Measurements from ENCODE around the gene NDUFS6.

Gene NDUFS6

DNA sequence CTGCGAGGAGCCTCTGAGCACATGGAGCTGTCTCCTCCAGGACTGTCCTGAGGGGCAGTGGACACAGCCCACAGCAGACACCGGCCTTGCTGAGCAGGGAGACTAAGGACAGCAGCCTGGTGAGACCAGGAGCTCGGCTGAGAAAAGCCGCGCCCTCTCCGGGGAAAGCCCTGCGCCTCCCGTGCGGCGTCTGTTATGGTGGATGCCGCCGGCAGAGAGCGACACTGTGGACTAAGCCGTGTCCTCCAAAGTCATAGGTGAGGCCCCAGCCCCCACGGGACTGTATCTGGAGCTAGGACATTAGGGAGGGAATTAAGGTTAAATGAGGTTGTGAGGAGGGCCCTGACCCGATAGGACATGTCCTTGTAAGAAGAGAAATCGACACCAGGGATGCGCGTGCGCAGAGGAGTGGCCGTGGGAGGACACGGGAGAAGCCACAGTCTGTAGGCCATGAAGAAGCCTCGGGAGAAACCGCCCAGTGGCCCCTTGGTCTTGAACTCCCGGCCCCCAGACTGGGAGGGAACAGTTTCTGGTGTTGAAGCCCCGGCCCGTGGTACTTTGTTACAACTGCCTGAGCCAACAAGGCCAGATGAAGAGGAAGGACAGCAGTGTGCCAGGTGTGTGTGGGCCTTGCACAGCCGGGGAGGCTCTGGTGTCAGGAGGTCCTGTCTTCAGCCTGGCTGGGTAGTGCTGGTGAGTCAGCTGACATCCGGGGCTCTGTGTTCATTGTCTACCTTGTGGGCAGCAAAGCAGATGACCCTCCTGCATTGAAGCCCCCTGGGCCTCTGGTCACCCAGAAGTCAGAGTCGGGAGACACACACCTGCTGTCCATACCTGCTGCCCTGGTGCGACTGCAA lies 23.7 kb upstream of the NDUFS6 start:
- TF ChIP-seq TEAD4 (IDR thresholded peaks at IDR 0.05) (no peak), YY1 (IDR thresholded peaks at IDR 0.05; ENCODE audit: low read depth) (no peak), TCF12 (IDR thresholded peaks at IDR 0.05; ENCODE audit: low read depth) (no peak), EGR1 (IDR thresholded peaks at IDR 0.05) (no peak), CREB1 (IDR thresholded peaks at IDR 0.05; ENCODE audit: low read depth) (no peak), TAF1 (IDR thresholded peaks at IDR 0.05; ENCODE audit: low read depth) (no peak), ZBTB7A (IDR thresholded peaks at IDR 0.05; ENCODE audit: low read depth) (no peak), FOXM1 (IDR thresholded peaks at IDR 0.05; ENCODE audit: borderline replicate concordance, low read depth) (no peak), NFIC (IDR thresholded peaks at IDR 0.05) (no peak), RAD21 (IDR thresholded peaks at IDR 0.05; ENCODE audit: low read depth) (no peak), CEBPB (IDR thresholded peaks at IDR 0.05) (no peak), EP300 (IDR thresholded peaks at IDR 0.05; ENCODE audit: borderline replicate concordance) (no peak)
- TF ChIP-seq, protein P1, sequence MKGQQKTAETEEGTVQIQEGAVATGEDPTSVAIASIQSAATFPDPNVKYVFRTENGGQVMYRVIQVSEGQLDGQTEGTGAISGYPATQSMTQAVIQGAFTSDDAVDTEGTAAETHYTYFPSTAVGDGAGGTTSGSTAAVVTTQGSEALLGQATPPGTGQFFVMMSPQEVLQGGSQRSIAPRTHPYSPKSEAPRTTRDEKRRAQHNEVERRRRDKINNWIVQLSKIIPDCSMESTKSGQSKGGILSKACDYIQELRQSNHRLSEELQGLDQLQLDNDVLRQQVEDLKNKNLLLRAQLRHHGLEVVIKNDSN (IDR thresholded peaks at IDR 0.05), result no peak
- TF ChIP-seq, protein P2, sequence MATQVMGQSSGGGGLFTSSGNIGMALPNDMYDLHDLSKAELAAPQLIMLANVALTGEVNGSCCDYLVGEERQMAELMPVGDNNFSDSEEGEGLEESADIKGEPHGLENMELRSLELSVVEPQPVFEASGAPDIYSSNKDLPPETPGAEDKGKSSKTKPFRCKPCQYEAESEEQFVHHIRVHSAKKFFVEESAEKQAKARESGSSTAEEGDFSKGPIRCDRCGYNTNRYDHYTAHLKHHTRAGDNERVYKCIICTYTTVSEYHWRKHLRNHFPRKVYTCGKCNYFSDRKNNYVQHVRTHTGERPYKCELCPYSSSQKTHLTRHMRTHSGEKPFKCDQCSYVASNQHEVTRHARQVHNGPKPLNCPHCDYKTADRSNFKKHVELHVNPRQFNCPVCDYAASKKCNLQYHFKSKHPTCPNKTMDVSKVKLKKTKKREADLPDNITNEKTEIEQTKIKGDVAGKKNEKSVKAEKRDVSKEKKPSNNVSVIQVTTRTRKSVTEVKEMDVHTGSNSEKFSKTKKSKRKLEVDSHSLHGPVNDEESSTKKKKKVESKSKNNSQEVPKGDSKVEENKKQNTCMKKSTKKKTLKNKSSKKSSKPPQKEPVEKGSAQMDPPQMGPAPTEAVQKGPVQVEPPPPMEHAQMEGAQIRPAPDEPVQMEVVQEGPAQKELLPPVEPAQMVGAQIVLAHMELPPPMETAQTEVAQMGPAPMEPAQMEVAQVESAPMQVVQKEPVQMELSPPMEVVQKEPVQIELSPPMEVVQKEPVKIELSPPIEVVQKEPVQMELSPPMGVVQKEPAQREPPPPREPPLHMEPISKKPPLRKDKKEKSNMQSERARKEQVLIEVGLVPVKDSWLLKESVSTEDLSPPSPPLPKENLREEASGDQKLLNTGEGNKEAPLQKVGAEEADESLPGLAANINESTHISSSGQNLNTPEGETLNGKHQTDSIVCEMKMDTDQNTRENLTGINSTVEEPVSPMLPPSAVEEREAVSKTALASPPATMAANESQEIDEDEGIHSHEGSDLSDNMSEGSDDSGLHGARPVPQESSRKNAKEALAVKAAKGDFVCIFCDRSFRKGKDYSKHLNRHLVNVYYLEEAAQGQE (IDR thresholded peaks at IDR 0.05; ENCODE audit: low read depth), result no peak
- TF ChIP-seq, protein P3, sequence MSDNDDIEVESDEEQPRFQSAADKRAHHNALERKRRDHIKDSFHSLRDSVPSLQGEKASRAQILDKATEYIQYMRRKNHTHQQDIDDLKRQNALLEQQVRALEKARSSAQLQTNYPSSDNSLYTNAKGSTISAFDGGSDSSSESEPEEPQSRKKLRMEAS (IDR thresholded peaks at IDR 0.05), result no peak

DNA sequence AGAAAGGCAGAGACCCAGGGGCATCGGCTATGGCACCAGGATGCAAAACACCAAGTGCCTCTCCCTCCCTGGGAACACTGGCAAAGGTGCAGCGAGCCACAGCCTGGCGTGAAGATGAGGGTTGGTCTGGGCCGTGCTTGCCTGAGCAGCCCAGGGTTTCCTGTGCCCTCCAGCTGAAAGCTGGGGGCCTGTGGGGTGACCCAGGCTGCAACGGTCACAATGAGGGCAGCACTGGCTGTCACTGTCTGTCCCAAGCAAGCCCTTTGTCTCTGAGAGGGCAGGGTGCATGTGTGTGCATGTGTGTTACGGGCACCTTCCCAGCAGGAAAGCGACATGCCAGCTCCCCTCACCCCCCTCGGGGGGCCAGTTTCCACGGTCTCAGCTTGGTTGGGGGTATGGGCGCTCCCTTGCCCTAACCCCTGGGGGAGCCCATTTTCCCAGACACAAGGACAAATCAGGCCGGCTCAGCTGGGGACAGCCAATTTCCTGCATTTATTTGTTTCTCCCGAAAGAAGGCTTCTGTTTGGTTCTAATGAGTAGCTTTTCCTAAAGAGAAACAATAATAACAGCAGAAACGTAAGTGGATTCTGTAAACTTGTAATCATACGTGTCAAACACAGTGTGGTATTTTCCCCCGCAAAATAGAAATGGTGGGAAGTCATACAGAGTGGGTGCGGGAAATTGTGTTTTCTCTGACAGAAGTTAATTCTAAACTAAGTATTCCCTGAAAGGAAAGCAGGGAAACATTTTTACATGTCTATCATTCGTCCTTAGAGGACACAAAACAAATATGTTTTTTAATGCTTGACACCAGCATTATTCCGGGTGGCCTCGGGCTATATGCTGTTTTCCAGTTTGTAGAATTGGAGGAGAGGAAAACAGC lies 22.8 kb upstream of the NDUFS6 start:
- TF ChIP-seq ZBTB7A (IDR thresholded peaks at IDR 0.05; ENCODE audit: low read depth), result no peak
- no peak for TF ChIP-seq CREB1 (IDR thresholded peaks at IDR 0.05; ENCODE audit: low read depth)
- no peak for TF ChIP-seq FOXM1 (IDR thresholded peaks at IDR 0.05; ENCODE audit: borderline replicate concordance, low read depth)
- TF ChIP-seq, protein P3 (IDR thresholded peaks at IDR 0.05), result no peak
- no peak for TF ChIP-seq YY1 (IDR thresholded peaks at IDR 0.05; ENCODE audit: low read depth)

DNA sequence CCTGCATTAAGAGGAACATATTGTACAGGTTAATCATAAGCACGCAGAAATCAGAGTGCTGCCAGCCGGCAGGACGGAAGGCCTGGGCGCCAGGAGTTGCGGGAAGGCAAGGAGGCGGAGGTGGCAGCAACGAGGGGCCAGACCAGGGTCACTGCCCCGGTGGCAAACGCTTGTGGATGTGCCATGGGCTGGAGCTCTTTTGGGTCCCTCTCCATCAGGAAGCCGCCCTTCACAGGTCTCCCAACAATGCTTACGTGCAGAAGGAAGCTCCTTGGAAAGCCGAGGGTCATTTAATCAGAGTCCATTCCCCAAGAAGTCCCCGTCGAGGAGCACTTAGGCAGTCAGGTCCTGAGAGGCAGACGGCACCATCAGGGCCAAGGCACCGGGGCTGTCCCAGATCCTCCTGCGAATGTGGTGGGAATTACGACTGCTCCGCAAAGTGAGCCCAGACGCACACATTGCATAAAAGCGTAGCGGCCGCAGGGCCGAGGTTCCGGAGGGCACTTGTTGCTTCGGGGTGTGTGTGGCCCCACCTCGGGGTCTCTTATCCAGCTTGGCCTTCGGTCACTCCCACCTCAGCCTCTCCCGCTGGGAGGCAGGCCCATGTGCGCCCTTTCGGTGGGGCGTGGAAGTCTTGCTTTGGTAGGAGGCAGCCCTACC lies 22.1 kb upstream of the NDUFS6 start:
- TF ChIP-seq TAF1 (IDR thresholded peaks at IDR 0.05; ENCODE audit: low read depth), result no peak
- no peak for TF ChIP-seq YY1 (IDR thresholded peaks at IDR 0.05; ENCODE audit: low read depth)
- no peak for TF ChIP-seq TCF12 (IDR thresholded peaks at IDR 0.05; ENCODE audit: low read depth)
- TF ChIP-seq, protein P1 (IDR thresholded peaks at IDR 0.05), result no peak
- TF ChIP-seq, protein P2 (IDR thresholded peaks at IDR 0.05; ENCODE audit: low read depth), result no peak
- no peak for TF ChIP-seq NFIC (IDR thresholded peaks at IDR 0.05)
- TF ChIP-seq ZBTB7A (IDR thresholded peaks at IDR 0.05; ENCODE audit: low read depth), result no peak
- TF ChIP-seq FOXM1 (IDR thresholded peaks at IDR 0.05; ENCODE audit: borderline replicate concordance, low read depth), result no peak
- TF ChIP-seq, protein P3 (IDR thresholded peaks at IDR 0.05), result no peak

DNA sequence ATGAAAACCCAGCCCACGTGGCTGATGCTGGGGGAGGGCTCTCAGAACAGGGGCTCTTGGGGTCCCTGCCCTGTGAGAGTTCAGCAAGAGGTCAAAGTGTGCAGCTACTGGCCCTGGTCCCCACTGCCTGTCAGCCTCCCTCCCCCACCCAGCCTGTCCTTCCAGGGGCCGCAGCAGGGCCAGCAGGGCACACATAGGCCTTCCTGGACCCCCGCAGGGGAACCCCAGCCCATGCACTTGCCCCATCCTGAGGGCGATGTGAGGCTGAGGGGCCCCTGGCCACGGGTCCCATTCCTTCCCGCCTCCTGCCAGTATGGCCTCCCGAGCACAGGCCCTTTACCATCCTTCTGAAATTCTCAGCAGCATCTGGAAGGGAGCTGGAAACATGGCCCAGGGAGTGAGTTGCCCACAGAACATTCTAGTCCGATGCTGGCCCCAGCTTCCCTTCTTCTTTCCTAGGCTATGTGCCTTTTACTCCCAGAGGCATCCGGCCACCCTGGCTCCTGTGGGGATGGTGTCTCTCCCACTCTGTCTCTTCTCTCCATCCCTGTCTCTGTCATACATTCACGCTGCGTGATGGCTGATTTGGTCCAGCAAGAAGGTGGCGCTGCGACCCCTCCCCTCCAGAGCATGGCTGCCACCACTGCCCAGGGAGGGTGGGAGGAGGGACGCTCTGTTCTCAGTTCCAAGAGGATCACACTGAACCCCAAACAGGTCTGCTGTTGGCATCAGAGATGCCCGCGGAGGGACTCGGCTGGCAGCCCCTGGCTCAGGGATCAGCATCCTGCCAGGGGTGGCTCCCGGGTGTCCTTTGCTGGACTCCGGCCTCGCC lies 21.2 kb upstream of the NDUFS6 start:
- TF ChIP-seq FOXM1 (IDR thresholded peaks at IDR 0.05; ENCODE audit: borderline replicate concordance, low read depth) (no peak), CREB1 (IDR thresholded peaks at IDR 0.05; ENCODE audit: low read depth) (no peak), EGR1 (IDR thresholded peaks at IDR 0.05) (no peak), ZBTB7A (IDR thresholded peaks at IDR 0.05; ENCODE audit: low read depth) (no peak), TCF12 (IDR thresholded peaks at IDR 0.05; ENCODE audit: low read depth) (no peak), NFIC (IDR thresholded peaks at IDR 0.05) (no peak)
- TF ChIP-seq, protein P2 (IDR thresholded peaks at IDR 0.05; ENCODE audit: low read depth), result no peak
- TF ChIP-seq, protein P3 (IDR thresholded peaks at IDR 0.05), result no peak
- TF ChIP-seq, protein P1 (IDR thresholded peaks at IDR 0.05), result no peak

All from Ishikawa (cell line).